RWPE1 (cell line): ENCODE measurements around the gene TRUB2.
A peak's percentile ranks its signal among the peaks of the same experiment; 100 is the strongest.

Experiments
- CTCF ChIA-PET: fragments of 350-600 bp; sonication (Branson Sonifier 250); formaldehyde crosslinking; extraction: SDS; loops from one replicate; lab custom pipeline; 2021; lab: Yijun Ruan, JAX
- POLR2A ChIA-PET: fragments of 400-600 bp; formaldehyde crosslinking; extraction: SDS; loops from one replicate; lab custom pipeline; 2020; ENCODE audit warnings: antibody characterized with exemption; ENCODE audit not compliant: low non-redundant PET; lab: Yijun Ruan, JAX
- DNase-seq: peaks from one replicate; pipeline ENCODE4 v3.0.0; 2012; ENCODE audit warnings: low spot score
- H3K27ac ChIP-seq: fragments of 450-650 bp; 2 replicates; pipeline ENCODE4 v1.5.1; 2017
- CTCF ChIP-seq: fragments of 450-650 bp; conservative IDR thresholded peaks from 2 replicates; pipeline ENCODE4 v1.5.1; 2017; ENCODE audit warnings: low read depth, mild to moderate bottlenecking

The TRUB2 gene

GRCh38 chr9:128323212-128323730, 1.0 kb upstream of the TRUB2 start:
- TF ChIP-seq CTCF, result no peak
- POLR2A ChIA-PET, result no interaction called here
- DNase-seq, result no peak
- H3K27ac ChIP-seq, result peak overlapping the region; percentile 93
- CTCF ChIA-PET, result interaction anchor here (1.4 kb wide), 1 partner anchor 18 kb away, joined by 9 read pairs; no protein-coding TSS in a partner anchor

DNA sequence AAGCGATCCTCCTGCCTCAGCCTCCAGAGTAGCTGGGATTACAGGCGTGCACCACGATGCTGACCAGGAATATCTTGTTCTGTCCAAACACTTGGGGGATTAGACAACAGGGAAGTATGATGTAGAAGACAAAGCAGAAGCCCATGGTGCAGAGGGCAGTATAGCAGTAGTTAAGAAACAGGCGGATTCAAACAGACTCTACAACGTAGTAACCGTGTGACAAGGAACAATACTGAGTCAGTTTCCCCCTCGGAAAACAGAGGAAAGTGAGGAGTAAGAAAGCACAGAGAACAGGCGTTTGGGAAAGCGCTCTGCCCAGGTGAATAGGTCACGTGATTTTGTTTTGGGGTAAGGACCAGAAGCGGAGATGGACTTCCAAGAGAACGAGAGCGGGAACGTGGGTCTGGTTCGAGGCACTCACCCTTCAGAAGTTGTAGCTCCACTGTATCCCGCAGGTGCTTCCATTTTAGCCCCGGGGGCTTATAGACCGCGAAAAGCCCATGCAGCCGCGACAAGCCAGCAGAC, 306 bp downstream of the TRUB2 start:
- CTCF ChIA-PET, result interaction anchor here (0.5 to 1.1 kb wide), 4 partner anchors 12 to 88 kb away, joined by 3 to 4 read pairs (median 3); no protein-coding TSS in a partner anchor
- TF ChIP-seq CTCF, result no peak
- no peak for DNase-seq
- peak overlapping the region; percentile 93 for H3K27ac ChIP-seq
- POLR2A ChIA-PET, result interaction anchor here (1.2 kb wide), 1 partner anchor 11 kb away, joined by 5 read pairs; no protein-coding TSS in a partner anchor

GRCh38 chr9:128321343-128321742, 904 bp downstream of the TRUB2 start:
- no peak for DNase-seq
- TF ChIP-seq CTCF, result no peak
- ChIA-PET CTCF (interaction anchor here (0.5 to 1.1 kb wide), 4 partner anchors 11 to 89 kb away, joined by 3 to 4 read pairs (median 3); no protein-coding TSS in a partner anchor), POLR2A (interaction anchor here (1.2 kb wide), 1 partner anchor 10 kb away, joined by 5 read pairs; no protein-coding TSS in a partner anchor)
- H3K27ac ChIP-seq, result peak overlapping the region; percentile 93

DNA sequence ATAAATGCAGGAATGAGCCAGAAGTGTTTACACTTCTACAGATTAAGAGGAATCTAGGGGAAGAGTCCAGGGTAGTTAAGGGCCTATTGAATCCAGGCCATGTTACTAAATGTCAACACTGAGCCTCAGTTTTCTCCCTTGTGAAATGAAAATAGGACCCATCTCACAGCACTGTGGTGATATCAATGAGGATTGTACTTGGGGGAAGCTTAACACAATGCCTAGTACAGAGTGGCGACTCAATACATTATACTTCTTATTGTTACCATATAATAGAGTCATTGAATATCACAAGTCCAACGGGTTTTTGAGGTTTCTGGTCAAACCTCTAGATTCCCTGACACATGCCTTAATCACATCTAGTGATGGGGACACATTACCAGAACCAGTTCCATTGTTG, 4.6 kb downstream of the TRUB2 start:
- no peak for TF ChIP-seq CTCF
- ChIA-PET CTCF (no interaction called here), POLR2A (no interaction called here)
- DNase-seq, result no peak
- no peak overlapping the region for H3K27ac ChIP-seq

DNA sequence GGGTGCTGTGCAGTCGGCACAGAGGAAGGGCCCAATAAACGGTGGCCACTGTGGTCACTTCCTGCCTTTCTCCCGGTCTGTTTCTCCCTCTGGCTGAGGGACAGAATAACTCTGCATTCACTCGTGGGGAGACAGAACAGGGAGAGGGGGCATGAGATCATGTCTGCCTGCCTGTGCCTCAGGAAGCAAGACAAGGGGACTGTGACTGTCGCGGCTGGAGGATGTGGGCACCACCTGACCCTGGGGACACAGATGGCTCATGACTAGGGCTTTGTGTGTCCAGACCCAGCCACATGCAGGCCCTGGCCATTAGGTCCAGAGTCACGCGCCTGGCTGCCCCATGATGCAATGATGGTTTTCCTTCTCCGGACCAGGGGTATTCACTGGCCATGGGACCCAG, 5.8 kb downstream of the TRUB2 start:
- H3K27ac ChIP-seq, result peak overlapping the region; percentile 25
- no peak for DNase-seq
- CTCF ChIA-PET, result no interaction called here
- TF ChIP-seq CTCF, result no peak
- POLR2A ChIA-PET, result no interaction called here

DNA sequence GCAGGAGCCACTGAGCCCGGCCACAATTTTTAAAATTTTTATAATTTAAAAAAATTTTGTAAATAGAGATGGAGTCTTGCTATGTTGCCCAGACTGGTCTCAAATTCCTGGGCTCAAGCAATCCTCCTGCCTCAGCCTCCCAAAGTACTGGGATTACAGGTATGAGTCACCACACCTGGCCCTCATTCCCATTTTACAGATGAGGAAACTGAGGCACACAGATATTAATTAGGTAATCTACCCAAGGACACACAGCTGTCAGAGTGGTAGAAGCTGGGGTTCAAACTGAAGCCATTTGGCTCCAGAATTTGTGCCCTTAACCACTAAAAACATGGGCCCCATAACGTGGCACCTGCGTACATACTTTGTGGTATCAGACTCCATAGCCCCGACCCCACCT, 7.5 kb downstream of the TRUB2 start:
- DNase-seq, result no peak
- no peak for TF ChIP-seq CTCF
- POLR2A ChIA-PET, result no interaction called here
- H3K27ac ChIP-seq, result no peak overlapping the region
- CTCF ChIA-PET, result interaction anchor here (0.9 kb wide), 2 partner anchors 26 to 124 kb away, joined by 3 to 7 read pairs; no protein-coding TSS in a partner anchor
